Spinal cord (tissue), 10 donors: ENCODE results near the gene SYP. TPM values are rescaled to one million over a fixed set of nuclear protein-coding genes. Genes with fewer than 3 reads are reported as not detected.

Experiments
- DNase-seq, 6 donors: peaks; one replicate each; pipeline versions ENCODE4 v3.0.0 to v3.0.0-alpha.2; 2013 to 2015; ENCODE audit warnings: low spot score in 6 of 6, low read depth in 4 of 6
- H3K27ac ChIP-seq: one replicate; pipeline ENCODE4 v1.5.1; 2013; ENCODE audit warnings: low read depth, low read length, control low read depth
- H3K27me3 ChIP-seq: one replicate; pipeline ENCODE4 v1.6.1; 2013; ENCODE audit warnings: low read length; ENCODE audit not compliant: control insufficient read depth, insufficient read depth
- H3K36me3 ChIP-seq: one replicate; pipeline ENCODE4 v1.6.1; 2013; ENCODE audit warnings: low read length; ENCODE audit not compliant: control insufficient read depth, insufficient read depth
- H3K4me1 ChIP-seq: one replicate; pipeline ENCODE4 v1.6.1; 2013; ENCODE audit warnings: low read length; ENCODE audit not compliant: control insufficient read depth, insufficient read depth
- H3K4me3 ChIP-seq: one replicate; pipeline ENCODE4 v1.5.1; 2013; ENCODE audit warnings: low read depth, low read length, control low read depth
- H3K9me3 ChIP-seq: one replicate; pipeline ENCODE4 v1.6.1; 2013; ENCODE audit warnings: low read length; ENCODE audit not compliant: control insufficient read depth, insufficient read depth
- WGBS: methylation state at CpG from one replicate; pipeline ENCODE4 v1.1.5; 2013; ENCODE audit warnings: missing lambda C conversion rate; ENCODE audit not compliant: insufficient coverage; 5-methylcytosine and 5-hydroxymethylcytosine counted together
- polyA plus RNA-seq, 2 donors: library from polyadenylated mRNA; unstranded; fragments of 120-200 nt; gene quantifications; one replicate each; pipeline ENCODE4 v1.2.1, GENCODE V29; 2013; ENCODE audit not compliant: insufficient read length in 2 of 2
- total RNA-seq, 2 donors: library from RNA; depleted of rRNA in 1 of 2; stranded (reverse); fragments of 120-200 nt in 1 of 2; fragments of >200 nt in 1 of 2; gene quantifications; one replicate each; pipeline versions ENCODE4 v1.2.3 to v1.2.4, GENCODE V29; 2013 to 2014
- donor health status: healthy.

SYP gene
- total and polyA plus RNA-seq, 4 donors = 83.5 to 344 (median 245) TPM

DNA sequence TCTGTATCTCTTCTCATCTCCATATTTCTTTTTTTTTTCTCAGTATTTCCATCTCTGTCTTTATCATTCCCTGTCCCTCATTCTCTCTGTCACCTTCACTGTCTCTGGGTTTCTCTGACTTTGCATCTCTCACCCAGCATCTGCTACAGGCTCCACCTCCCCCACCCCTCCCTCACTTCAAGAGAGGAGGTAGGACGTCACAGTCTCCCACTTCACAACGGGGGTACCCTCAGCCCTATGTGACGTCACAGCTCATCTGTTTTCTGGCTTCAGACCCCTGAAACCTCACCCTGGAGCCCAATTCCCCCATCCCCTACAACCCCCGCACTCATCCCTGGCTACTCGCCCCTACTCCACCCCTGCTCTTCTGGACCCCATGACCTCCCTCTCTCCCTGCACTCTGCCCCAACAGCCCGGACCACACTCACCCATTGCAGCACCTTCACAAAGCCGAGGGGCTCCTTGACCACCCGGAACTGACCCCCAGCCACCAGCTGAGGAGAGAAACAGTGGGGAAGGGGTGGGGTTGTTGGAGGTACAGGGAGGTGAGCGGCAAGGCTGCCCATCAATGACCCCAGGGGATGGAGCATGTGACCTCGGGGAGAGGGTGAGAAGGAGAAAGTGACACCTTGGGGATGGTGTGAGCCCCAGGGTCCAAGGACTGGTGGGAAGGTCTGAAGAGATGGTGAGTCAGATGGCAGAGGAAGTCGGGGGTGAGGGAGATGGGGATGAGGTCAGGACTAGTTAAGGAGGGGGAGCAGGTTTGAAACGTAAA is 1.3 kb downstream of the SYP start:
- peaks cover 17% of the 10 kb centered on the region for H3K36me3 ChIP-seq
- peak overlapping the region; percentile 43 for H3K4me3 ChIP-seq
- H3K27me3 ChIP-seq = no peaks in the 10 kb centered on the region
- DNase-seq = peak in 2 of 6 donors; percentile 38 to 50
- H3K4me1 ChIP-seq = peaks cover 12% of the 10 kb centered on the region
- no peaks in the 10 kb centered on the region for H3K9me3 ChIP-seq
- no peak overlapping the region for H3K27ac ChIP-seq
- WGBS = 38% methylated on average over 8 of the region's 12 CpGs

GRCh38 chrX:49197543-49198087 is 2.4 kb downstream of the SYP start:
- Histone ChIP-seq H3K27me3 (no peaks in the 10 kb centered on the region), H3K9me3 (no peaks in the 10 kb centered on the region), H3K4me3 (no peak overlapping the region), H3K4me1 (peaks cover 12% of the 10 kb centered on the region), H3K27ac (no peak overlapping the region), H3K36me3 (peaks cover 17% of the 10 kb centered on the region)
- 78% methylated on average over 12 of the region's 13 CpGs for WGBS
- no peak for DNase-seq

DNA sequence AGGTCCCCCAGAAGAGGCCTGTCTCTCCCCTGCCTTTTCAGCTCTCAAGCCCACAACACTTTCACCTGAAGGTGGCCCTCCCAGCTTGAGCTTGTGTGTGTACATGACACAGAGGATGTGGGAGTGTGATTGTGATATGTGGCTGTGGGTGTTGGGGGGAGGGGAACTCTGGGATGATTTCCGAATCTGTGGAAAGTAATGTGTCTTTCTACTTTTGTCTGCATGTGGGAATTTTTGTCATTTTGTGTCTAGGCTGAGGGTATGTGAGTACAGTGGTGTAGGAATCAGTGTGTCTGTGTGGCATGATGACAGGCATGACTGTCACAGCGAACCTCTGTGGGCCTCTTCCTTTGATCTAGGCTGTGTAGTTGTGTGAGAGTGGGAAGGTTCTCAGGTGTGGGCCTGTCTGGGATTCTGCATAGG is 6.4 kb downstream of the SYP start:
- H3K36me3 ChIP-seq = peaks cover 19% of the 10 kb centered on the region
- H3K4me1 ChIP-seq = peaks cover under 1% of the 10 kb centered on the region
- DNase-seq = no peak
- no peak overlapping the region for H3K4me3 ChIP-seq
- no peaks in the 10 kb centered on the region for H3K9me3 ChIP-seq
- no peak overlapping the region for H3K27ac ChIP-seq
- 70% methylated on average over 2 of the region's 2 CpGs for WGBS
- no peaks in the 10 kb centered on the region for H3K27me3 ChIP-seq

- Histone ChIP-seq H3K4me3 (no peak overlapping the region), H3K27me3 (no peaks in the 10 kb centered on the region), H3K36me3 (peaks cover 20% of the 10 kb centered on the region), H3K9me3 (no peaks in the 10 kb centered on the region), H3K4me1 (no peaks in the 10 kb centered on the region), H3K27ac (no peak overlapping the region)
- WGBS = 61% methylated on average over 10 of the region's 10 CpGs
- DNase-seq = peak in 2 of 6 donors; percentile 40 to 62
These were observed 7.2 kb downstream of the SYP start for GRCh38 chrX:49192722-49193328.

- Histone ChIP-seq H3K9me3 (no peaks in the 10 kb centered on the region), H3K4me1 (peaks cover 7% of the 10 kb centered on the region), H3K4me3 (peak overlapping the region; percentile 53), H3K36me3 (peaks cover 15% of the 10 kb centered on the region), H3K27ac (peak overlapping the region; percentile 82), H3K27me3 (no peaks in the 10 kb centered on the region)
- WGBS = 31% methylated on average over 28 of the region's 34 CpGs
- no peak for DNase-seq
These were observed 8.4 kb downstream of the SYP start for GRCh38 chrX:49191574-49192011.

- H3K4me3 ChIP-seq = peak overlapping the region; percentile 53
These were observed 9.0 kb downstream of the SYP start for GRCh38 chrX:49190821-49191573.

GRCh38 chrX:49189606-49190005 is 10.4 kb downstream of the SYP start:
- no peak for DNase-seq
- WGBS = 78% methylated on average over 6 of the region's 6 CpGs
- Histone ChIP-seq H3K9me3 (no peaks in the 10 kb centered on the region), H3K36me3 (peaks cover 12% of the 10 kb centered on the region), H3K27me3 (no peaks in the 10 kb centered on the region), H3K27ac (no peak overlapping the region), H3K4me1 (peaks cover 24% of the 10 kb centered on the region), H3K4me3 (no peak overlapping the region)

More at GRCh38 chrX:49190821-49191573, 9.0 kb downstream of the SYP start:
- DNase-seq = peak; percentile 80 to 99 (median 87)
- Histone ChIP-seq H3K9me3 (no peaks in the 10 kb centered on the region), H3K27me3 (no peaks in the 10 kb centered on the region), H3K4me1 (peaks cover 13% of the 10 kb centered on the region), H3K36me3 (peaks cover 17% of the 10 kb centered on the region), H3K27ac (peak overlapping the region; percentile 82)
- 39% methylated on average over 29 of the region's 32 CpGs for WGBS

GRCh38 chrX:49188468-49189076 is 11.4 kb downstream of the SYP start:
- Histone ChIP-seq H3K27ac (no peak overlapping the region), H3K27me3 (no peaks in the 10 kb centered on the region), H3K36me3 (peaks cover 8% of the 10 kb centered on the region), H3K4me1 (peaks cover 32% of the 10 kb centered on the region), H3K4me3 (no peak overlapping the region), H3K9me3 (no peaks in the 10 kb centered on the region)
- DNase-seq = no peak
- WGBS = 83% methylated on average over 4 of the region's 8 CpGs

DNA sequence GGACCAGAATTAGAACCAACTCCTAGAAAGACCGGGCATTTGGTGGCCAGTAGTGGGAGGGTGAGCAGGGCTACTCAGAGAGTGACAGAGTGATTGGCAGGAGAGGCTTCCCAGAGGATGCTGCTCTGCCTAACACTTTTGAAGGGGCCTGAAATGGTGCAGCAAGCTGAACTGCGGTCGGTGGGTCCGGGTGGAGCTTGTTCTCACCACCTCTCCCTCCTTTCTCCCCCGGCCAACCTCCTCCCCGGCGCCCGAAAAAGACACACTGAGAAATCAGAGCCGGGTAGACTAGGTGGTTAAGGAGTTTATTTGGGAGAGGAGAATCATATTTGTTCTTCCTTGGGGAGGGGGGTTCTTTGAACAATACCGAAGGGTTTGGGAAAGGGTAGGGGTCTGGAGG is 12.5 kb downstream of the SYP start:
- no peaks in the 10 kb centered on the region for H3K27me3 ChIP-seq
- peaks cover 32% of the 10 kb centered on the region for H3K4me1 ChIP-seq
- H3K9me3 ChIP-seq = no peaks in the 10 kb centered on the region
- H3K27ac ChIP-seq = no peak overlapping the region
- DNase-seq = no peak
- no peak overlapping the region for H3K4me3 ChIP-seq
- 29% methylated on average over 1 of the region's 10 CpGs for WGBS
- H3K36me3 ChIP-seq = peaks cover 9% of the 10 kb centered on the region
